ENCODE results near the gene HNRNPH3. TPM values are rescaled to one million over a fixed set of nuclear protein-coding genes. Genes with fewer than 3 reads are reported as not detected.

The HNRNPH3 gene
- total RNA-seq, 2 donors from 2014 or later: 139 to 150 TPM

- no peak for ATAC-seq (replicated peaks in 1 of 2)
- Mint-ChIP-seq H3K4me1 (ENCODE audit: low read depth) (peaks cover 68% of the 10 kb centered on the region), H3K9me3 (no peaks in the 10 kb centered on the region), H3K36me3 (ENCODE audit: insufficient read depth in 2 of 2) (peaks cover 33 to 74% of the 10 kb centered on the region in 2 donors), H3K4me3 (peak overlapping the region; percentile 74 to 97), H3K27me3 (ENCODE audit: low read depth) (no peaks in the 10 kb centered on the region), H3K27ac (peak overlapping the region; percentile 97)
- no peak for DNase-seq
These were observed 5.0 kb downstream of the HNRNPH3 start for GRCh38 chr10:68336754-68337351.

- Mint-ChIP-seq H3K4me3 (no peak overlapping the region), H3K9me3 (no peaks in the 10 kb centered on the region), H3K36me3 (ENCODE audit: insufficient read depth in 2 of 2) (peaks cover 20 to 68% of the 10 kb centered on the region in 2 donors), H3K27me3 (ENCODE audit: low read depth) (no peaks in the 10 kb centered on the region), H3K27ac (peak overlapping the region; percentile 74), H3K4me1 (ENCODE audit: low read depth) (peaks cover 64% of the 10 kb centered on the region)
- ATAC-seq (replicated peaks in 1 of 2) (no peak), DNase-seq (no peak)
These were observed 8.7 kb downstream of the HNRNPH3 start for GRCh38 chr10:68340358-68341080.

- H3K27ac Mint-ChIP-seq: peak overlapping the region; percentile 92
- H3K9me3 Mint-ChIP-seq: no peaks in the 10 kb centered on the region
- no peak for DNase-seq
- no peaks in the 10 kb centered on the region for H3K27me3 Mint-ChIP-seq (ENCODE audit: low read depth)
- H3K4me3 Mint-ChIP-seq: no peak overlapping the region
- peaks cover 13 to 56% of the 10 kb centered on the region in 2 donors for H3K36me3 Mint-ChIP-seq (ENCODE audit: insufficient read depth in 2 of 2)
- no peak for ATAC-seq (replicated peaks in 1 of 2)
- H3K4me1 Mint-ChIP-seq (ENCODE audit: low read depth): peaks cover 58% of the 10 kb centered on the region
These were observed 11.1 kb downstream of the HNRNPH3 start for GRCh38 chr10:68342909-68343516.

- H3K27me3 Mint-ChIP-seq (ENCODE audit: low read depth): no peaks in the 10 kb centered on the region
- H3K4me1 Mint-ChIP-seq (ENCODE audit: low read depth): peaks cover 35% of the 10 kb centered on the region
- no peak for ATAC-seq (replicated peaks in 1 of 2)
- DNase-seq: no peak
- H3K9me3 Mint-ChIP-seq: no peaks in the 10 kb centered on the region
- no peak overlapping the region for H3K4me3 Mint-ChIP-seq
- peak overlapping the region; percentile 7 for H3K27ac Mint-ChIP-seq
- peaks cover 6 to 38% of the 10 kb centered on the region in 2 donors for H3K36me3 Mint-ChIP-seq (ENCODE audit: insufficient read depth in 2 of 2)
These were observed 13.8 kb downstream of the HNRNPH3 start for GRCh38 chr10:68345621-68346020.

GRCh38 chr10:68346774-68347173 lies 14.9 kb downstream of the HNRNPH3 start:
- Mint-ChIP-seq H3K9me3 (no peaks in the 10 kb centered on the region), H3K27me3 (ENCODE audit: low read depth) (no peaks in the 10 kb centered on the region), H3K4me3 (no peak overlapping the region), H3K27ac (peak overlapping the region; percentile 82), H3K36me3 (ENCODE audit: insufficient read depth in 2 of 2) (peaks cover 4 to 29% of the 10 kb centered on the region in 2 donors), H3K4me1 (ENCODE audit: low read depth) (peaks cover 30% of the 10 kb centered on the region)
- ATAC-seq (replicated peaks in 1 of 2) (peak in 1 of 2 donors; percentile 34), DNase-seq (no peak)

- Mint-ChIP-seq H3K4me1 (ENCODE audit: low read depth) (peaks cover 19% of the 10 kb centered on the region), H3K9me3 (no peaks in the 10 kb centered on the region), H3K27me3 (ENCODE audit: low read depth) (no peaks in the 10 kb centered on the region), H3K27ac (peak overlapping the region; percentile 51), H3K4me3 (no peak overlapping the region), H3K36me3 (ENCODE audit: insufficient read depth in 2 of 2) (peaks cover 2 to 21% of the 10 kb centered on the region in 2 donors)
- ATAC-seq (replicated peaks in 1 of 2) (peak; percentile 57 to 59), DNase-seq (peak; percentile 36 to 49)
These were observed 16.4 kb downstream of the HNRNPH3 start for GRCh38 chr10:68348265-68348741.

- Mint-ChIP-seq H3K4me1 (ENCODE audit: low read depth) (no peaks in the 10 kb centered on the region), H3K4me3 (no peak overlapping the region), H3K36me3 (ENCODE audit: insufficient read depth in 2 of 2) (peaks cover 2 to 9% of the 10 kb centered on the region in 2 donors), H3K9me3 (no peaks in the 10 kb centered on the region), H3K27me3 (ENCODE audit: low read depth) (no peaks in the 10 kb centered on the region), H3K27ac (no peak overlapping the region)
- no peak for DNase-seq
- ATAC-seq (replicated peaks in 1 of 2): no peak
These were observed 21.7 kb downstream of the HNRNPH3 start for GRCh38 chr10:68353537-68353936.

- no peaks in the 10 kb centered on the region for H3K9me3 Mint-ChIP-seq
- no peaks in the 10 kb centered on the region for H3K4me1 Mint-ChIP-seq (ENCODE audit: low read depth)
- H3K27me3 Mint-ChIP-seq (ENCODE audit: low read depth): no peaks in the 10 kb centered on the region
- ATAC-seq (replicated peaks in 1 of 2) (no peak), DNase-seq (no peak)
- no peak overlapping the region for H3K4me3 Mint-ChIP-seq
- peaks cover 2 to 6% of the 10 kb centered on the region in 2 donors for H3K36me3 Mint-ChIP-seq (ENCODE audit: insufficient read depth in 2 of 2)
- no peak overlapping the region for H3K27ac Mint-ChIP-seq
These were observed 27.3 kb downstream of the HNRNPH3 start for GRCh38 chr10:68359189-68359588.

GRCh38 chr10:68362590-68362989 lies 30.7 kb downstream of the HNRNPH3 start:
- no peak overlapping the region for H3K27ac Mint-ChIP-seq
- no peak for DNase-seq
- ATAC-seq (replicated peaks in 1 of 2): no peak
- H3K27me3 Mint-ChIP-seq (ENCODE audit: low read depth): no peaks in the 10 kb centered on the region
- peaks cover 8% of the 10 kb centered on the region for H3K4me1 Mint-ChIP-seq (ENCODE audit: low read depth)
- H3K9me3 Mint-ChIP-seq: no peaks in the 10 kb centered on the region
- H3K36me3 Mint-ChIP-seq (ENCODE audit: insufficient read depth in 2 of 2): peaks cover 2 to 4% of the 10 kb centered on the region in 2 donors
- no peak overlapping the region for H3K4me3 Mint-ChIP-seq

GRCh38 chr10:68364101-68364886 lies 32.4 kb downstream of the HNRNPH3 start:
- peaks cover 2 to 5% of the 10 kb centered on the region in 2 donors for H3K36me3 Mint-ChIP-seq (ENCODE audit: insufficient read depth in 2 of 2)
- peaks cover 8% of the 10 kb centered on the region for H3K4me1 Mint-ChIP-seq (ENCODE audit: low read depth)
- H3K27ac Mint-ChIP-seq: peak overlapping the region; percentile 63
- no peaks in the 10 kb centered on the region for H3K9me3 Mint-ChIP-seq
- DNase-seq (no peak), ATAC-seq (replicated peaks in 1 of 2) (no peak)
- no peaks in the 10 kb centered on the region for H3K27me3 Mint-ChIP-seq (ENCODE audit: low read depth)
- no peak overlapping the region for H3K4me3 Mint-ChIP-seq

GRCh38 chr10:68365611-68366010 lies 33.7 kb downstream of the HNRNPH3 start:
- ATAC-seq (replicated peaks in 1 of 2) (peak; percentile 36 to 61), DNase-seq (no peak)
- no peaks in the 10 kb centered on the region for H3K27me3 Mint-ChIP-seq (ENCODE audit: low read depth)
- peaks cover 8% of the 10 kb centered on the region for H3K4me1 Mint-ChIP-seq (ENCODE audit: low read depth)
- H3K27ac Mint-ChIP-seq: peak overlapping the region; percentile 69
- H3K36me3 Mint-ChIP-seq (ENCODE audit: insufficient read depth in 2 of 2): peaks cover 5 to 8% of the 10 kb centered on the region in 2 donors
- no peak overlapping the region for H3K4me3 Mint-ChIP-seq
- H3K9me3 Mint-ChIP-seq: peaks cover 2% of the 10 kb centered on the region in 2 donors

- ATAC-seq (replicated peaks in 1 of 2): no peak
- Mint-ChIP-seq H3K9me3 (peaks cover 2% of the 10 kb centered on the region in 2 donors), H3K27me3 (ENCODE audit: low read depth) (no peaks in the 10 kb centered on the region), H3K4me3 (no peak overlapping the region), H3K27ac (no peak overlapping the region), H3K36me3 (ENCODE audit: insufficient read depth in 2 of 2) (peaks cover 6 to 14% of the 10 kb centered on the region in 2 donors), H3K4me1 (ENCODE audit: low read depth) (peaks cover 8% of the 10 kb centered on the region)
- no peak for DNase-seq
These were observed 34.7 kb downstream of the HNRNPH3 start for GRCh38 chr10:68366600-68366999.
